Sigmoid colon (tissue), 7 donors: ENCODE results near the gene DNMT1. TPM values are rescaled to one million over a fixed set of nuclear protein-coding genes. Genes with fewer than 3 reads are reported as not detected.
A peak's percentile ranks its signal among the peaks of the same experiment; 100 is the strongest.

Experiments used
- DNase-seq: peaks from one replicate; pipeline ENCODE4 v3.0.0-alpha.2; 2019
- H3K27ac ChIP-seq, 4 donors: fragments of 200-600 bp; sonication (generic); one replicate each; pipeline ENCODE4 v1.5.1; 2016 to 2019; ENCODE audit warnings: mild to moderate bottlenecking in 1 of 4
- H3K27me3 ChIP-seq, 3 donors: fragments of 200-600 bp; sonication (generic); one replicate each; pipeline ENCODE4 v1.5.1; 2019; ENCODE audit warnings: mild to moderate bottlenecking in 1 of 3
- H3K36me3 ChIP-seq, 4 donors: fragments of 200-600 bp; sonication (generic); one replicate each; pipeline ENCODE4 v1.5.1; 2016 to 2019
- H3K4me1 ChIP-seq, 4 donors: fragments of 200-600 bp; sonication (generic); one replicate each; pipeline ENCODE4 v1.5.1; 2017 to 2019
- H3K4me3 ChIP-seq, 4 donors: fragments of 200-600 bp; sonication (generic); one replicate each; pipeline ENCODE4 v1.5.1; 2017 to 2019; ENCODE audit warnings: mild to moderate bottlenecking in 2 of 4, moderate library complexity in 1 of 4
- H3K9me3 ChIP-seq, 4 donors: fragments of 200-600 bp in 3 of 4; sonication (generic) in 3 of 4; one replicate each; pipeline versions ENCODE4 v1.5.1 to v1.6.1; 2013 to 2019
- CTCF ChIP-seq, 4 experiments: fragments of 450-650 bp in 3 of 4; fragments of 200-600 bp in 1 of 4; IDR thresholded peaks; one replicate each; pipeline ENCODE4 v1.5.1; 2016 to 2019; ENCODE audit warnings: antibody characterized with exemption in 4 of 4, mild to moderate bottlenecking in 3 of 4, moderate library complexity in 2 of 4
- EP300 ChIP-seq, 4 donors: sonication (generic); formaldehyde crosslinking; IDR thresholded peaks; one replicate each; pipeline ENCODE4 v1.6.1; 2017; ENCODE audit warnings: antibody characterized with exemption in 4 of 4
- POLR2A ChIP-seq, 2 donors: fragments of 450-650 bp; IDR thresholded peaks; one replicate each; pipeline ENCODE4 v1.6.1; 2016; ENCODE audit warnings: antibody characterized with exemption in 2 of 2, mild to moderate bottlenecking in 2 of 2, moderate library complexity in 2 of 2
- POLR2AphosphoS5 ChIP-seq, 4 donors: sonication (generic); formaldehyde crosslinking; IDR thresholded peaks; one replicate each; pipeline ENCODE4 v1.6.1; 2017; ENCODE audit warnings: antibody characterized with exemption in 4 of 4
- WGBS, 2 donors: extraction: QIAGEN DNeasy Blood & Tissue Kit; methylation state at CpG; one replicate each; pipeline ENCODE4 v1.1.7; 2013; 5-methylcytosine and 5-hydroxymethylcytosine counted together
- intact Hi-C: fragments of 100-400 bp; cut with DNase I; formaldehyde crosslinking; loops from one replicate; pipeline ENCODE4 v1.15.1; 2023
- polyA plus RNA-seq, 3 donors: library from polyadenylated mRNA; stranded (reverse); fragments of 200-250 nt; gene quantifications; one replicate each; pipeline ENCODE4 v1.2.3, GENCODE V29; 2013
- total RNA-seq, 4 donors: library from RNA; depleted of rRNA; stranded (reverse); fragments of >200 nt; gene quantifications; one replicate each; pipeline ENCODE4 v1.1.0, GENCODE V29; 2016
- donor health status: healthy with polysubstance abuse.
- donor health status: Bipolar disorder and iron deficiency.
- donor health status: healthy.

The DNMT1 gene
- total and polyA plus RNA-seq, 7 donors: 12.0 to 47.9 (median 24.5) TPM

GRCh38 chr19:10104130-10104513 is 90.6 kb downstream of the DNMT1 start:
- no peak for DNase-seq
- Histone ChIP-seq H3K27me3 (no peaks in the 10 kb centered on the region), H3K9me3 (no peaks in the 10 kb centered on the region), H3K36me3 (peaks cover 10 to 20% (median 15%) of the 10 kb centered on the region in 4 donors), H3K4me1 (peaks cover 0 to 19% (median 13%) of the 10 kb centered on the region in 4 donors), H3K4me3 (no peak overlapping the region), H3K27ac (no peak overlapping the region)
- TF ChIP-seq POLR2AphosphoS5 (IDR thresholded peaks at IDR 0.05) (no peak), CTCF (IDR thresholded peaks at IDR 0.05) (no peak), POLR2A (IDR thresholded peaks at IDR 0.05) (no peak), EP300 (IDR thresholded peaks at IDR 0.05) (no peak)
- intact Hi-C loops: no loop called here

- no peaks in the 10 kb centered on the region for H3K9me3 ChIP-seq
- WGBS, 2 donors: 54 to 73% methylated on average over 7 of the region's 7 CpGs
- intact Hi-C loops: no loop called here
- no peak for TF ChIP-seq POLR2A (IDR thresholded peaks at IDR 0.05)
- TF ChIP-seq POLR2AphosphoS5 (IDR thresholded peaks at IDR 0.05): no peak
- no peak for TF ChIP-seq EP300 (IDR thresholded peaks at IDR 0.05)
- TF ChIP-seq CTCF (IDR thresholded peaks at IDR 0.05): no peak
- peaks cover 3 to 7% (median 5%) of the 10 kb centered on the region in 4 donors for H3K36me3 ChIP-seq
- peaks cover 0 to 18% (median 12%) of the 10 kb centered on the region in 4 donors for H3K4me1 ChIP-seq
- no peaks in the 10 kb centered on the region for H3K27me3 ChIP-seq
- no peak overlapping the region for H3K4me3 ChIP-seq
- no peak for DNase-seq
- H3K27ac ChIP-seq: no peak overlapping the region
Observed at GRCh38 chr19:10102787-10103236, 91.9 kb downstream of the DNMT1 start.

GRCh38 chr19:10100163-10100785 is 94.5 kb downstream of the DNMT1 start:
- Histone ChIP-seq H3K4me1 (peaks cover 0 to 13% (median 11%) of the 10 kb centered on the region in 4 donors), H3K27me3 (no peaks in the 10 kb centered on the region), H3K4me3 (no peak overlapping the region), H3K27ac (no peak overlapping the region), H3K9me3 (no peaks in the 10 kb centered on the region), H3K36me3 (no peaks in the 10 kb centered on the region)
- WGBS, 2 donors: 78 to 90% methylated on average over 5 of the region's 5 CpGs
- no peak for DNase-seq
- intact Hi-C loops: no loop called here
- no peak for TF ChIP-seq POLR2A (IDR thresholded peaks at IDR 0.05)
- TF ChIP-seq POLR2AphosphoS5 (IDR thresholded peaks at IDR 0.05): no peak
- TF ChIP-seq EP300 (IDR thresholded peaks at IDR 0.05): no peak
- no peak for TF ChIP-seq CTCF (IDR thresholded peaks at IDR 0.05)

- peak overlapping the region; percentile 9 to 58 (median 49) for H3K4me3 ChIP-seq
- H3K4me1 ChIP-seq: peaks cover 0 to 13% (median 11%) of the 10 kb centered on the region in 4 donors
- no peak for TF ChIP-seq POLR2A (IDR thresholded peaks at IDR 0.05)
- TF ChIP-seq POLR2AphosphoS5 (IDR thresholded peaks at IDR 0.05): no peak
- no peak for TF ChIP-seq EP300 (IDR thresholded peaks at IDR 0.05)
- TF ChIP-seq CTCF (IDR thresholded peaks at IDR 0.05): no peak
- no peak for DNase-seq
- peak overlapping the region; percentile 71 to 81 (median 79) for H3K27ac ChIP-seq
- WGBS, 2 donors: 36 to 38% methylated on average over 26 of the region's 26 CpGs
- intact Hi-C loops: no loop called here
- no peaks in the 10 kb centered on the region for H3K27me3 ChIP-seq
- peaks cover 0 to 12% (median 0%) of the 10 kb centered on the region in 4 donors for H3K36me3 ChIP-seq
- no peaks in the 10 kb centered on the region for H3K9me3 ChIP-seq
Observed at GRCh38 chr19:10096615-10096963, 98.2 kb downstream of the DNMT1 start.
